ENCODE results near the gene SPTBN2. TPM values are rescaled to one million over a fixed set of nuclear protein-coding genes. Genes with fewer than 3 reads are reported as not detected.

SPTBN2 gene
- total and polyA plus RNA-seq, 2 of the 4 experiments (the other 2 are of a cell fraction), result 0.18 to 0.41 TPM

DNA sequence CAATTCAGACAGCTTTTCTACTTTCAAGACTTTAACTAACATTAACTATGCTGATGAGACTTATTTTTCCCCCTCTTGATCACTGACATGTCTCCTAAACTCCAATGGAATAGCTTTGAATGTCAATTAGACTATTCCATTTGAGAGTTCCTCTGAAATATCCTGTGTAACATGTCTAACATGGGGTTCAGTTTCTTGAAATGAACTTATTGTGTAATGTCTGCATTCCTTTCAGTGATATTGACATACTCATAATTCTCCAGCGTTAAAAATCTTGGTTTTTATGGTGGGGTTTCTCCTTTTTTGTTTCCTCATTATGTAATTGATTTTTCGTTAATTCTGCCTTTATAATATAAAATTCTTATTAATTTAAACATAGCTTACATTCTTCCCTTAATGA, 37.7 kb upstream of the SPTBN2 start:
- Histone ChIP-seq H3K9me1 (ENCODE audit: insufficient read depth, low read length) (peaks cover 3% of the 10 kb centered on the region; the same call in 1 of the 2 replicates), H3K27ac (ENCODE audit: insufficient read depth, low read length) (no peak overlapping the region), H3K56ac (ENCODE audit: extremely low read depth, insufficient read depth, low read length) (no peak overlapping the region), H2BK15ac (ENCODE audit: low read depth, low read length) (no peak overlapping the region), H4K20me1 (ENCODE audit: insufficient read depth, low read length) (no peaks in the 10 kb centered on the region), H2BK20ac (ENCODE audit: low read depth, low read length) (no peak overlapping the region), H3K36me3 (ENCODE audit: control insufficient read depth, insufficient read depth, low read length) (peaks cover 5% of the 10 kb centered on the region; the same call in 1 of the 2 replicates), H3K18ac (ENCODE audit: low read depth, low read length) (no peak overlapping the region), H2AFZ (replicated peaks; ENCODE audit: low read length, poor library complexity) (no peak overlapping the region), H3K4me3 (ENCODE audit: insufficient read depth, low read depth, low read length) (no peak overlapping the region), H3K4me1 (ENCODE audit: control insufficient read depth, insufficient read depth, low read length) (no peaks in the 10 kb centered on the region), H3K23ac (ENCODE audit: low read depth, low read length) (no peak overlapping the region), H4K8ac (ENCODE audit: low read depth in 2 of 2, low read length in 2 of 2) (no peak overlapping the region), H3K79me1 (ENCODE audit: low read depth in 1 of 2, low read length in 2 of 2) (no peaks in the 10 kb centered on the region; a peak in 2 of 4 replicates), H4K91ac (ENCODE audit: insufficient read depth, low read depth, low read length) (no peak overlapping the region), H2BK120ac (ENCODE audit: low read depth, low read length) (no peak overlapping the region), H3K14ac (replicated peaks; ENCODE audit: low read depth, low read length) (no peak overlapping the region), H3K4ac (ENCODE audit: low read depth, low read length) (no peak overlapping the region), H3K27me3 (ENCODE audit: control insufficient read depth, insufficient read depth, low read length) (no peaks in the 10 kb centered on the region), H3K9me3 (ENCODE audit: control insufficient read depth, insufficient read depth, low read length) (no peaks in the 10 kb centered on the region), H3K4me2 (ENCODE audit: low read depth, low read length) (no peak overlapping the region), H2AK9ac (replicated peaks; ENCODE audit: low read depth, low read length, poor library complexity) (no peak overlapping the region), H2AK5ac (ENCODE audit: low read depth, low read length) (no peak overlapping the region), H2BK5ac (ENCODE audit: low read depth, low read length, poor library complexity, severe bottlenecking) (no peak overlapping the region), H3K9ac (ENCODE audit: low read depth, low read length) (no peak overlapping the region), H4K5ac (ENCODE audit: low read depth, low read length) (no peak overlapping the region)
- no CpG with 5 or more reads among the region's 2 CpGs for WGBS, 2 experiments (ENCODE audit: extremely low coverage in 2 of 2, insufficient read length in 1 of 2)
- CTCF ChIA-PET, result no interaction called here
- dilution Hi-C loops (cut with HindIII; ENCODE audit: low sequenced_read_pairs, unreplicated experiment) (no loop called here), intact Hi-C loops (cut with micrococcal nuclease) (no loop called here), in situ Hi-C loops (cut with MboI; ENCODE audit: low sequenced_read_pairs) (no loop called here)
- BruUV-seq (replicated peaks), result no TSS peak
- POLR2A ChIA-PET (ENCODE audit: unreplicated experiment), result no interaction called here
- DNase-seq (no peak), ATAC-seq (ENCODE audit: low read depth) (no peak)
- no peak for TF ChIP-seq POLR2A (IDR thresholded peaks at IDR 0.05; ENCODE audit: low read depth, low read length)
- TF ChIP-seq BHLHE40 (IDR thresholded peaks at IDR 0.05; ENCODE audit: low read depth, low read length), result no peak
